Subcutaneous adipose tissue (tissue), 4 donors: ENCODE measurements around the gene AGPAT3. TPM values are rescaled to one million over a fixed set of nuclear protein-coding genes. Genes with fewer than 3 reads are reported as not detected.

ENCODE experiments used
- total RNA-seq, 4 donors: library from RNA; depleted of rRNA; stranded (reverse); fragments of >200 nt; gene quantifications; one replicate each; pipeline ENCODE4 v1.1.0, GENCODE V29; 2016
- TF ChIP-seq, protein P1 (sequence below): fragments of 450-650 bp; IDR thresholded peaks from one replicate; pipeline ENCODE4 v1.5.1; 2016; ENCODE audit warnings: low read depth, mild to moderate bottlenecking, control low read depth, antibody characterized with exemption, moderate library complexity

The AGPAT3 gene
- total RNA-seq, 4 donors from 2014 or later = 29.7 to 66.5 (median 33.8) TPM

DNA sequence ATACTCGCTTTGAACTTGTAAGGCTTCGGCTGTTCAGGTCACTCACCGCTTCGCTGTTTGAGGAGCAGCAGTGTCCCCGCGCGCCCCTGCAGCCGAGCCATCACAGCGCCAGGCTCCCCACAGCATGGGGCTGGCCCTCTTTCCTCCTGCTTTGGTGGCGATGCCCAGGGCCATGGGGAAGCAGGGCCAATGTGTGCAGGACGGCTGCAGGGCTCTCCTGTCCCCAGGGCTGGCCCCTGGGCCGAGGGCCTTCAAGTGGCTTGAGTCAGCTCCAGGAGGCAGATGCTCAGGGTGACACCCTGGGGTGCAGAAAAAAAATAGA is 108.6 kb downstream of the AGPAT3 start:
- TF ChIP-seq, protein P1, sequence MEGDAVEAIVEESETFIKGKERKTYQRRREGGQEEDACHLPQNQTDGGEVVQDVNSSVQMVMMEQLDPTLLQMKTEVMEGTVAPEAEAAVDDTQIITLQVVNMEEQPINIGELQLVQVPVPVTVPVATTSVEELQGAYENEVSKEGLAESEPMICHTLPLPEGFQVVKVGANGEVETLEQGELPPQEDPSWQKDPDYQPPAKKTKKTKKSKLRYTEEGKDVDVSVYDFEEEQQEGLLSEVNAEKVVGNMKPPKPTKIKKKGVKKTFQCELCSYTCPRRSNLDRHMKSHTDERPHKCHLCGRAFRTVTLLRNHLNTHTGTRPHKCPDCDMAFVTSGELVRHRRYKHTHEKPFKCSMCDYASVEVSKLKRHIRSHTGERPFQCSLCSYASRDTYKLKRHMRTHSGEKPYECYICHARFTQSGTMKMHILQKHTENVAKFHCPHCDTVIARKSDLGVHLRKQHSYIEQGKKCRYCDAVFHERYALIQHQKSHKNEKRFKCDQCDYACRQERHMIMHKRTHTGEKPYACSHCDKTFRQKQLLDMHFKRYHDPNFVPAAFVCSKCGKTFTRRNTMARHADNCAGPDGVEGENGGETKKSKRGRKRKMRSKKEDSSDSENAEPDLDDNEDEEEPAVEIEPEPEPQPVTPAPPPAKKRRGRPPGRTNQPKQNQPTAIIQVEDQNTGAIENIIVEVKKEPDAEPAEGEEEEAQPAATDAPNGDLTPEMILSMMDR = no peak

DNA sequence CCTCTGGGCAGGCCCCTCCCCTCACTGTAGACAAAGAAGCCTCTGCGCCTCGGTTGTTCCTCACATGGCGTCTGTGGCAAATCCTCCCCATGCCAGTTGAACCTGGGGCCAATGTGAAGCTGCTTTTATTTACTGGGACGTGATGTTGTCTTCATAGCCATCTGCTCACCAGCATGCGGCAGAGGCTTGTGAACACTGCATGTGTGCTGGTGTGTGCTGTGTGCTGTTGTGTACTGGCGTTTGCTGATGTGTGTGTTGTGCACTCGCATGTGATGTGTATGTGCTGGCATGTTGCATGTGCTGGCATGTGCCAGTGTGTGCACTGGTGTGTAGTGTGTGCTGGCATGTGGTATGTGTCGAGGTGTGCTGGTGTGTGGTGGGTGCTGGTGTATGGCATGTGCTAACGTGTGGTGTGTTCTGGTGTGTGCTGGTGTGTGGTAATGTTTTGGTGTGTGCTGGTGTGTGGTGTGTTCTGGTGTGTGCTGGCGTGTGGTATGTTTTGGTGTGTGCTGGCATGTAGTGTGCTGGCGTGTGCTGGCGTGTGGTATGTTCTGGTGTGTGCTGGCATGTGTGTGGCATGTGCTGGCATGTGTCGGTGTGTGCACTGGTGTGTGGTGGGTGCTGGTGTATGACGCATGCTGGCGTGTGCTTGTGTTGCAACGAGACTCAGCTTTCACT is 109.9 kb downstream of the AGPAT3 start:
- TF ChIP-seq, protein P1 = no peak

DNA sequence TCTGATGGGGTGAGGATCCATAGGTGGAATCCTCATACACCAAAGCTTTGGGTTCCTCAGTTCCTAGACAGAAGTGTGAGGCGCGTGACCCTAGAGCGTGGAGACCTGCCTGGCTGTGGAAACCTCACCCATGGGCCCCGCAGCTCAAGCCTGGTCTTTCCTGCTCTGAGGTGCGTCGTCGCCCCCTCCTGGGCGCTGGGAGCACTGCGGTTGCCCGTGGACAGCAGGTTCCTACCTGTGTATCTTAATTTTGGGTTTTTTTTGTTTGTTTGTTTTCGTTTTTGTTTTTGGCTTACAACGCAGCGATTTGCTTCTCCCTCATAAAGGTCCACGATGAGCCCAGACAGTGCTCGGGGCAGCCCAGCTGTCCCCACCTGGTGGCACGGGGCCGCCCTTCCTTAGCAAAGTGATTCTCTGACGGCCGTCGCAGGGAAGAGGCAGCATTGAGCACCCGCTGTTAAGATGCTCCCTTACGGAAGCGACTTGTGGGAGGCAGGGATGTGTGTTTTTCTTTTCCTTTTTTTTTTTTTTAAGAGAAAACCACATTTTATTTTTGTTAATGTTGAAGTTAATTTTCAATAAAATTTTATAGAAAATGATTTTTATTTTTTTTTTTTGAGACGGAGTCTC is 110.6 kb downstream of the AGPAT3 start:
- TF ChIP-seq, protein P1 = no peak

DNA sequence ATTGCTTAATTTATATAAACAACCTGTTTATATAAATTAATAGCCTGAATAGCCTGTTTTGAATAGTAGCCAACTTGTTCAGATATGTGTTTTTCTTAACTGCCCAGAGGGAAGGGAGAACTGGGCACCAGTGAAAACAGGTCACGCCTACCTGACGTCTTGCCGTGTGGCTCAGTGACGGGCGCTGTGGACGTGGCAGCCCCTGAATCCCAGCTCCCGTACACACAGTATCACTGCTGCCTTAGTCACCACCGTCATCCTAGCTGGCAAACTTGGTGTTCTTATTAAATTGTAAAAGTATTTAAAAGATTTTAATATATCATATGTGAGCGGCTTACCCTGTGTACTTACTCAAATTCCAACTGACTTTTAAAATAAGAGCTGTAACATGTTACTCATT is 111.6 kb downstream of the AGPAT3 start:
- TF ChIP-seq, protein P1 = no peak

DNA sequence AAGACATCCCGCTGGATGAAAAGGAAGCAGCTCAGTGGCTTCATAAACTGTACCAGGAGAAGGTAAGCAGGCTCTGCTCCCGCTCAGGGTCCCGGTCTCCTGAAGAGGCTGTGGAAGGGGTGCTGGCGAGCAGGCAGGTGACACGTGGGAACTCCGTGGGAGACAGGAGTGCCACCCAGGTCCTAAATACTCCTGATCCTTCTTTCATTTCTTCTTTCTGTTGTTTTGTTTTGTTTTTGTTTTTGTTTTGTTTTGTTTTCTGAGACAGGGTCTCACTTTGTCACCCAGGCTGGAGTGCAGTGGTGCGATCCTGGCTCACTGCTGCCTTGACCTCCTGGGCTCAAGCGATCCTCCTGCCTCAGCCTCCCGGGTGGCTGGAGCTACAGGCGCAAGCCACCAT is 113.0 kb downstream of the AGPAT3 start:
- TF ChIP-seq, protein P1 = no peak

DNA sequence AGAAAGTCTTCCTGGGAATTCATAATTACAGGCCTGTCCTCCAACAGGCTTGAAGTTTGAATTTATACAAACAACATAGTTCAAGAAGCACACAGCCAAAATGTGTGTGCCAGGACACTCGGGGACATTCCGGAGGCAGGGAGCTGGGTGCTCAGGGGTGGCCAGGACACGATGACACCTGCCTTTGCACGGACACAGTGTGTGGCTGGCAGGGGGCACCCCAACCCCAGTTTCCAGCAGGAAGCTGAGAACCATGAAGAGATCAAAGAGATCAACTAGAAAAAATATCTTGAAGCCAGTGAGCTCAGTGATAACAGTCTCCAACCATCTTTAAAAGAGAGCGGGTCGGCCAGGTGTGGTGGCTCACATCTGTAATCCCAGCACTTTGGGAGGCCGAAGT is 114.6 kb downstream of the AGPAT3 start:
- TF ChIP-seq, protein P1 = no peak

DNA sequence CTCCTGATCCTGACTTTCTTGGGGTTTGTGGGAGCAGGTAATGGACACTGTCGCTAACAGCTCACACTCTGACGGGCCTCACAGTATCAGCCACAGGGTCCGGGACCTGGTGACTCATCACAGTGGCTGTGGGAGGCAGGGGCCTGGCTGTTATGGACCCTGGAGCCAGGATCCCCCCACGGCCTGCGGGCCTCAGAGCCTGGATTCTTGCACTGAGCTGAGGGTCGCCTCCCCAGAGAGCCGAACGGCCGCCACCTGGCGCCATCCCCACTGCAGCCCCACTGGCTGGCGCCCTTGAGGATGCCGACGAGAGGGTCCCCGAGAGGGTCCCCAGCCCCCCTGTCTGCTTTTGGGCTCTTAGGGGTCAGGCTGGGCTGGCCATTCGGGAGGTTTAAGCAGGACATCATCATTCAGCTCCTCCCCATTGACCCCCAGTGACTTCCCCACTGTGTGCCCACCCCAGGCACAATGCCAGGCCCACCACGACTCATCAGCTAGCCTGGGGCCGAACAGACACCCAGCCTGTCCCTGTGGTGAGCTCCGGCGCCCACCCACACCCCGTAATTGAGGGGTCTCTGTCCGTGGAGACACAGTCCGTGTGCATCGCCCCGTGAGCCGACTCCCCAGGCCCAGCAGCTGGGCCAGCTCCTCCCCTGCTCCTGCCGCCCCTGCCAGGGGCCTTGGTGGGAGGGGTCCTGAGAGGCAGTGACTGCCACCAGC is 116.3 kb downstream of the AGPAT3 start:
- TF ChIP-seq, protein P1 = no peak
